T-helper 1 cell treated with Interleukin-12 subunit alpha and Interleukin-12 subunit beta and Interleukin-4 antibody, amounts not matched to agents 30 μg/mL and 1 μg/mL, for 36 hours (primary cell): ENCODE measurements around the gene MEOX1.
"Not testable (repeated sequence)": the region's sequence is repeated elsewhere in the genome, so short reads cannot be mapped to it uniquely, and the experiment has no call there.

ENCODE experiments used
- H3K27ac Mint-ChIP-seq: one replicate; pipeline ENCODE4 v1.8.0; 2021; ENCODE audit warnings: mild to moderate bottlenecking, mixed read lengths
- H3K27me3 Mint-ChIP-seq: one replicate; pipeline ENCODE4 v1.8.0; 2021; ENCODE audit warnings: low read depth, mixed read lengths
- H3K36me3 Mint-ChIP-seq: one replicate; pipeline ENCODE4 v1.8.0; 2021; ENCODE audit warnings: low read depth, mixed read lengths
- H3K4me1 Mint-ChIP-seq: one replicate; pipeline ENCODE4 v1.8.0; 2021; ENCODE audit warnings: low read depth, mixed read lengths
- H3K4me3 Mint-ChIP-seq: one replicate; pipeline ENCODE4 v1.8.0; 2021; ENCODE audit warnings: mild to moderate bottlenecking, moderate library complexity, mixed read lengths
- H3K9me3 Mint-ChIP-seq: one replicate; pipeline ENCODE4 v1.8.0; 2021; ENCODE audit warnings: mixed read lengths

Gene MEOX1

GRCh38 chr17:43608313-43608712 lies 53.4 kb downstream of the MEOX1 start:
- Mint-ChIP-seq H3K27ac (no peak overlapping the region), H3K4me3 (no peak overlapping the region), H3K27me3 (no peaks in the 10 kb centered on the region), H3K4me1 (no peaks in the 10 kb centered on the region), H3K9me3 (no peaks in the 10 kb centered on the region), H3K36me3 (no peaks in the 10 kb centered on the region)

GRCh38 chr17:43604549-43604948 lies 57.2 kb downstream of the MEOX1 start:
- no peak overlapping the region for H3K27ac Mint-ChIP-seq
- peaks cover 5% of the 10 kb centered on the region for H3K27me3 Mint-ChIP-seq
- H3K9me3 Mint-ChIP-seq = no peaks in the 10 kb centered on the region
- H3K36me3 Mint-ChIP-seq = no peaks in the 10 kb centered on the region
- no peak overlapping the region for H3K4me3 Mint-ChIP-seq
- no peaks in the 10 kb centered on the region for H3K4me1 Mint-ChIP-seq

GRCh38 chr17:43603321-43603720 lies 58.4 kb downstream of the MEOX1 start:
- H3K9me3 Mint-ChIP-seq = no peaks in the 10 kb centered on the region
- no peak overlapping the region for H3K27ac Mint-ChIP-seq
- H3K4me3 Mint-ChIP-seq = no peak overlapping the region
- H3K4me1 Mint-ChIP-seq = no peaks in the 10 kb centered on the region
- H3K36me3 Mint-ChIP-seq = no peaks in the 10 kb centered on the region
- H3K27me3 Mint-ChIP-seq = peaks cover 5% of the 10 kb centered on the region

GRCh38 chr17:43602556-43602955 lies 59.2 kb downstream of the MEOX1 start:
- H3K4me3 Mint-ChIP-seq, H3K27me3 Mint-ChIP-seq, H3K9me3 Mint-ChIP-seq, H3K36me3 Mint-ChIP-seq, H3K27ac Mint-ChIP-seq, H3K4me1 Mint-ChIP-seq: not testable (repeated sequence)

- H3K4me1 Mint-ChIP-seq = no peaks in the 10 kb centered on the region
- peaks cover 5% of the 10 kb centered on the region for H3K27me3 Mint-ChIP-seq
- no peaks in the 10 kb centered on the region for H3K9me3 Mint-ChIP-seq
- no peak overlapping the region for H3K4me3 Mint-ChIP-seq
- no peaks in the 10 kb centered on the region for H3K36me3 Mint-ChIP-seq
- H3K27ac Mint-ChIP-seq = no peak overlapping the region
These were observed 60.3 kb downstream of the MEOX1 start for GRCh38 chr17:43601280-43602039.

GRCh38 chr17:43599835-43600234 lies 61.9 kb downstream of the MEOX1 start:
- no peaks in the 10 kb centered on the region for H3K9me3 Mint-ChIP-seq
- H3K4me3 Mint-ChIP-seq = no peak overlapping the region
- H3K27me3 Mint-ChIP-seq = peaks cover 9% of the 10 kb centered on the region
- no peak overlapping the region for H3K27ac Mint-ChIP-seq
- H3K4me1 Mint-ChIP-seq = no peaks in the 10 kb centered on the region
- no peaks in the 10 kb centered on the region for H3K36me3 Mint-ChIP-seq

- Mint-ChIP-seq H3K27me3 (peaks cover 12% of the 10 kb centered on the region), H3K4me1 (no peaks in the 10 kb centered on the region), H3K27ac (no peak overlapping the region)
These were observed 62.7 kb downstream of the MEOX1 start for GRCh38 chr17:43599046-43599395.

GRCh38 chr17:43598357-43599045 lies 63.2 kb downstream of the MEOX1 start:
- Mint-ChIP-seq H3K36me3 (no peaks in the 10 kb centered on the region), H3K4me1 (no peaks in the 10 kb centered on the region), H3K4me3 (no peak overlapping the region), H3K9me3 (no peaks in the 10 kb centered on the region), H3K27me3 (peaks cover 12% of the 10 kb centered on the region), H3K27ac (no peak overlapping the region)

More at GRCh38 chr17:43599046-43599395, 62.7 kb downstream of the MEOX1 start:
- Mint-ChIP-seq H3K4me3 (no peak overlapping the region), H3K9me3 (no peaks in the 10 kb centered on the region), H3K36me3 (no peaks in the 10 kb centered on the region)

GRCh38 chr17:43597624-43598356 lies 63.9 kb downstream of the MEOX1 start:
- Mint-ChIP-seq H3K9me3 (no peaks in the 10 kb centered on the region), H3K27ac (no peak overlapping the region), H3K27me3 (peaks cover 12% of the 10 kb centered on the region), H3K36me3 (no peaks in the 10 kb centered on the region), H3K4me3 (no peak overlapping the region), H3K4me1 (no peaks in the 10 kb centered on the region)

GRCh38 chr17:43595466-43595865 lies 66.3 kb downstream of the MEOX1 start:
- Mint-ChIP-seq H3K36me3 (no peaks in the 10 kb centered on the region), H3K9me3 (no peaks in the 10 kb centered on the region), H3K27me3 (peaks cover 11% of the 10 kb centered on the region), H3K4me3 (no peak overlapping the region), H3K4me1 (no peaks in the 10 kb centered on the region), H3K27ac (no peak overlapping the region)

GRCh38 chr17:43591779-43592562 lies 69.8 kb downstream of the MEOX1 start:
- no peak overlapping the region for H3K4me3 Mint-ChIP-seq
- H3K36me3 Mint-ChIP-seq = no peaks in the 10 kb centered on the region
- peaks cover 7% of the 10 kb centered on the region for H3K27me3 Mint-ChIP-seq
- H3K27ac Mint-ChIP-seq = no peak overlapping the region
- no peaks in the 10 kb centered on the region for H3K4me1 Mint-ChIP-seq
- H3K9me3 Mint-ChIP-seq = no peaks in the 10 kb centered on the region

GRCh38 chr17:43591001-43591400 lies 70.7 kb downstream of the MEOX1 start:
- Mint-ChIP-seq H3K27ac (no peak overlapping the region), H3K4me1 (no peaks in the 10 kb centered on the region), H3K9me3 (no peaks in the 10 kb centered on the region), H3K4me3 (no peak overlapping the region), H3K36me3 (no peaks in the 10 kb centered on the region), H3K27me3 (peaks cover 7% of the 10 kb centered on the region)
